NCI-H2196 treated with DMSO at 0.1 percent for 48 hours (cell line): ENCODE results near the gene KIF3A.

Experiments
- DNase-seq: peaks from one replicate; lab custom pipeline; 2025; ENCODE audit not compliant: unreplicated experiment; lab: John Stamatoyannopoulos, UW

The KIF3A gene

GRCh38 chr5:132754111-132754510 is 16.8 kb upstream of the KIF3A start:
- no peak for DNase-seq

GRCh38 chr5:132753135-132753987 is 16.0 kb upstream of the KIF3A start:
- DNase-seq = peak; percentile 80

GRCh38 chr5:132752581-132753125 is 15.3 kb upstream of the KIF3A start:
- DNase-seq = no peak

- no peak for DNase-seq
These were observed 14.7 kb upstream of the KIF3A start for GRCh38 chr5:132751971-132752580.

GRCh38 chr5:132751444-132751843 is 14.1 kb upstream of the KIF3A start:
- DNase-seq = no peak

GRCh38 chr5:132750471-132751230 is 13.3 kb upstream of the KIF3A start:
- no peak for DNase-seq

- no peak for DNase-seq
These were observed 12.2 kb upstream of the KIF3A start for GRCh38 chr5:132749506-132749905.

- no peak for DNase-seq
These were observed 11.2 kb upstream of the KIF3A start for GRCh38 chr5:132748522-132749000.

GRCh38 chr5:132747616-132748440 is 10.5 kb upstream of the KIF3A start:
- no peak for DNase-seq

GRCh38 chr5:132746954-132747615 is 9.7 kb upstream of the KIF3A start, which contains the start of gene CCNI2:
Gene CCNI2, plus strand, starts transcription at chr5:132747426. Its CDS starts 70 bp downstream, at chr5:132747496.
- no peak for DNase-seq

GRCh38 chr5:132746592-132746953 is 9.2 kb upstream of the KIF3A start:
- no peak for DNase-seq

GRCh38 chr5:132744659-132745058 is 7.3 kb upstream of the KIF3A start:
- DNase-seq = no peak

GRCh38 chr5:132742626-132743025 is 5.3 kb upstream of the KIF3A start:
- no peak for DNase-seq

GRCh38 chr5:132742158-132742557 is 4.8 kb upstream of the KIF3A start:
- DNase-seq = no peak

GRCh38 chr5:132739232-132739631 is 1.9 kb upstream of the KIF3A start:
- DNase-seq = no peak

- no peak for DNase-seq
These were observed 786 bp upstream of the KIF3A start for GRCh38 chr5:132737982-132738681.

GRCh38 chr5:132734687-132735086 is 2.7 kb downstream of the KIF3A start:
- no peak for DNase-seq

- no peak for DNase-seq
These were observed 3.7 kb downstream of the KIF3A start for GRCh38 chr5:132733499-132734148.

- no peak for DNase-seq
These were observed 7.5 kb downstream of the KIF3A start for GRCh38 chr5:132729896-132730295.
